ENCODE data around the gene RAB11FIP3. TPM values are rescaled to one million over a fixed set of nuclear protein-coding genes. Genes with fewer than 3 reads are reported as not detected.

Gene RAB11FIP3
- total and polyA plus RNA-seq, 9 of the 15 experiments (the other 6 are each of a cell fraction or from before 2014, with no cell fraction given): 0.46 to 13.1 (median 4.3) TPM

DNA sequence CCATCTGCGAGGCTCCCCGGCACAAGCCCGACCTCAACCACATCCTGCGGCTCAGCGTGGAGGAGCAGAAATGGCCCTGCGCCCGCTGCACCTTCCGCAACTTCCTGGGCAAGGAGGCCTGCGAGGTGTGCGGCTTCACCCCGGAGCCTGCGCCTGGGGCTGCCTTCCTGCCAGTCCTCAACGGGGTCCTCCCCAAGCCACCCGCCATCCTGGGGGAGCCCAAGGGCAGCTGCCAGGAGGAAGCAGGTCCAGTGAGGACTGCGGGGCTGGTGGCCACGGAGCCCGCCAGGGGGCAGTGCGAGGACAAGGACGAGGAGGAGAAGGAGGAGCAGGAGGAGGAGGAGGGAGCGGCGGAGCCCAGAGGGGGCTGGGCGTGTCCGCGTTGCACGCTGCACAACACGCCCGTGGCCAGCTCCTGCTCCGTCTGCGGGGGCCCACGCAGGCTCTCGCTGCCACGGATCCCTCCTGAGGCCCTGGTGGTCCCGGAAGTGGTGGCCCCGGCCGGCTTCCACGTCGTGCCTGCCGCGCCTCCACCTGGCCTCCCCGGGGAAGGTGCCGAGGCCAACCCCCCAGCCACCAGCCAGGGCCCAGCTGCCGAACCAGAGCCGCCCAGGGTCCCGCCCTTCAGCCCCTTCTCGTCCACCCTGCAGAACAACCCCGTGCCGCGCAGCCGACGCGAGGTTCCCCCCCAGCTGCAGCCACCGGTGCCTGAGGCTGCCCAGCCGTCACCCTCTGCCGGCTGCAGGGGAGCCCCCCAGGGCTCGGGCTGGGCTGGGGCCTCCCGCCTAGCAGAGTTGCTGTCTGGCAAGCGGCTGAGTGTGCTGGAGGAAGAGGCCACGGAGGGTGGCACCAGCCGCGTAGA lies 121.7 kb downstream of the RAB11FIP3 start (continued):
- TF ChIP-seq HLTF (IDR thresholded peaks at IDR 0.05) (no peak), PCBP2 (IDR thresholded peaks at IDR 0.05; ENCODE audit: low read depth, low read length, poor library complexity, severe bottlenecking) (no peak), SMARCB1 (IDR thresholded peaks at IDR 0.05; ENCODE audit: insufficient read length, low read depth) (no peak), MYNN (IDR thresholded peaks at IDR 0.05) (no peak), MYNN (CRISPR knock-in tag; IDR thresholded peaks at IDR 0.05) (no peak), CCNT2 (IDR thresholded peaks at IDR 0.05; ENCODE audit: borderline replicate concordance, extremely low read depth, insufficient read length, low read depth, low read length) (peak; percentile 30), MAZ (CRISPR knock-in tag; conservative IDR thresholded peaks at IDR 0.05 in 1 of 2, IDR thresholded peaks at IDR 0.05 in 1 of 2) (0 out of 4 replicates have a peak, but pooled peaks of 1 of the 2 experiments have one; percentile 48), RBM15 (IDR thresholded peaks at IDR 0.05; ENCODE audit: insufficient read depth, low read length) (no peak), SP1 (CRISPR knock-in tag; IDR thresholded peaks at IDR 0.05) (peak; percentile 46; the same call in 1 of the 2 replicates), NCOA2 (IDR thresholded peaks at IDR 0.05; ENCODE audit: partially characterized antibody in 2 of 2) (no peak), ZNF696 (CRISPR knock-in tag; conservative IDR thresholded peaks at IDR 0.05) (no peak), ZNF263 (CRISPR knock-in tag; IDR thresholded peaks at IDR 0.05; ENCODE audit: borderline replicate concordance) (peak; percentile 100)
- TF ChIP-seq, protein P1, sequence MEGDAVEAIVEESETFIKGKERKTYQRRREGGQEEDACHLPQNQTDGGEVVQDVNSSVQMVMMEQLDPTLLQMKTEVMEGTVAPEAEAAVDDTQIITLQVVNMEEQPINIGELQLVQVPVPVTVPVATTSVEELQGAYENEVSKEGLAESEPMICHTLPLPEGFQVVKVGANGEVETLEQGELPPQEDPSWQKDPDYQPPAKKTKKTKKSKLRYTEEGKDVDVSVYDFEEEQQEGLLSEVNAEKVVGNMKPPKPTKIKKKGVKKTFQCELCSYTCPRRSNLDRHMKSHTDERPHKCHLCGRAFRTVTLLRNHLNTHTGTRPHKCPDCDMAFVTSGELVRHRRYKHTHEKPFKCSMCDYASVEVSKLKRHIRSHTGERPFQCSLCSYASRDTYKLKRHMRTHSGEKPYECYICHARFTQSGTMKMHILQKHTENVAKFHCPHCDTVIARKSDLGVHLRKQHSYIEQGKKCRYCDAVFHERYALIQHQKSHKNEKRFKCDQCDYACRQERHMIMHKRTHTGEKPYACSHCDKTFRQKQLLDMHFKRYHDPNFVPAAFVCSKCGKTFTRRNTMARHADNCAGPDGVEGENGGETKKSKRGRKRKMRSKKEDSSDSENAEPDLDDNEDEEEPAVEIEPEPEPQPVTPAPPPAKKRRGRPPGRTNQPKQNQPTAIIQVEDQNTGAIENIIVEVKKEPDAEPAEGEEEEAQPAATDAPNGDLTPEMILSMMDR (IDR thresholded peaks at IDR 0.05 in 2 of 3, conservative IDR thresholded peaks at IDR 0.05 in 1 of 3; ENCODE audit: insufficient read depth in 2 of 3, low read depth in 1 of 3, low read length in 3 of 3): peak; percentile 57 to 65 (median 62)
- TF ChIP-seq, protein P2, sequence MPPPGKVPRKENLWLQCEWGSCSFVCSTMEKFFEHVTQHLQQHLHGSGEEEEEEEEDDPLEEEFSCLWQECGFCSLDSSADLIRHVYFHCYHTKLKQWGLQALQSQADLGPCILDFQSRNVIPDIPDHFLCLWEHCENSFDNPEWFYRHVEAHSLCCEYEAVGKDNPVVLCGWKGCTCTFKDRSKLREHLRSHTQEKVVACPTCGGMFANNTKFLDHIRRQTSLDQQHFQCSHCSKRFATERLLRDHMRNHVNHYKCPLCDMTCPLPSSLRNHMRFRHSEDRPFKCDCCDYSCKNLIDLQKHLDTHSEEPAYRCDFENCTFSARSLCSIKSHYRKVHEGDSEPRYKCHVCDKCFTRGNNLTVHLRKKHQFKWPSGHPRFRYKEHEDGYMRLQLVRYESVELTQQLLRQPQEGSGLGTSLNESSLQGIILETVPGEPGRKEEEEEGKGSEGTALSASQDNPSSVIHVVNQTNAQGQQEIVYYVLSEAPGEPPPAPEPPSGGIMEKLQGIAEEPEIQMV (tag; conservative IDR thresholded peaks at IDR 0.05; ENCODE audit: low read depth): peak; percentile 62; the same call in 1 of the 2 replicates
- TF ChIP-seq, protein P3, sequence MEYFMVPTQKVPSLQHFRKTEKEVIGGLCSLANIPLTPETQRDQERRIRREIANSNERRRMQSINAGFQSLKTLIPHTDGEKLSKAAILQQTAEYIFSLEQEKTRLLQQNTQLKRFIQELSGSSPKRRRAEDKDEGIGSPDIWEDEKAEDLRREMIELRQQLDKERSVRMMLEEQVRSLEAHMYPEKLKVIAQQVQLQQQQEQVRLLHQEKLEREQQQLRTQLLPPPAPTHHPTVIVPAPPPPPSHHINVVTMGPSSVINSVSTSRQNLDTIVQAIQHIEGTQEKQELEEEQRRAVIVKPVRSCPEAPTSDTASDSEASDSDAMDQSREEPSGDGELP (CRISPR knock-in tag; IDR thresholded peaks at IDR 0.05; ENCODE audit: borderline replicate concordance): peak; percentile 59; the same call in 1 of the 2 replicates

Measured in K562 (cell line).